Activated T-helper 1 cell treated with anti-CD3 and anti-CD28 coated beads, Interleukin-2, amount 50 U/mL, for 16 hours (primary cell): ENCODE results near the gene WDR36.

ENCODE experiments used
- DNase-seq, 2 donors: peaks; one replicate each; pipeline ENCODE4 v3.0.0-alpha.2; 2020; ENCODE audit warnings: low read depth in 1 of 2, low spot score in 1 of 2

WDR36 gene

DNA sequence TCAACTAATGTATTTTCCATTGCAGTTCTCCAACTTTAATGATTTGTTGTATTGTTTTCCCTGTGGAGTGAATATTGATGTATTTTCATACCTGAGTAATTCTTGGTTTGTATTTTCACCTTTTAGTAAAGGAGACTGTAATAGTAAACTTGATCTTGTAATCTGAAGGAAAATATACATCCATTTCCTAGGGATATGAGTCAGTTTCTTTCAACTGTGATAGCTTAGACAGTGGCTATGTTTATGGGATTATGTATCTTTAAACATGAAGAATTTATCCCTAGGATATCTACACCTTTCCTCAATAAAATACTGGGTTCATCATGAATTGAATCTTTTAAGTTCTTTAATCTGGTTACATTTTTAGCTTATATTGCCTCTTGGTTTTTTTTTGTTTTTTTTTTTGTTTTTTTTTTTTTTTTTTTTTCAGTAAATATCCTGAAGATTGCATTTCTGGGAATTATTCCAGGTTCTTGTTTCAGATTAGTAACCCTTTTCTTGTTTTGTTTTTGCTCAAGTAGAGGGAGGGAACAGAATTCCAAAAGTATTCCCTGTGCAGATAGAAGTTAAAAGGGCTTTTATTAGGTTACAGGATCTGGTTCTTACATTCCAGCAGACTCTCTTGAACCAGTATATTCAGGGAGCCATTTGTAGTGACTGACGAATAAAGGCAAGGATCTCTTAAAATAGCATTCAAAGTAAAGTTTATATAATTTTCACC, 7.1 kb downstream of the WDR36 start:
- DNase-seq, result no peak

DNA sequence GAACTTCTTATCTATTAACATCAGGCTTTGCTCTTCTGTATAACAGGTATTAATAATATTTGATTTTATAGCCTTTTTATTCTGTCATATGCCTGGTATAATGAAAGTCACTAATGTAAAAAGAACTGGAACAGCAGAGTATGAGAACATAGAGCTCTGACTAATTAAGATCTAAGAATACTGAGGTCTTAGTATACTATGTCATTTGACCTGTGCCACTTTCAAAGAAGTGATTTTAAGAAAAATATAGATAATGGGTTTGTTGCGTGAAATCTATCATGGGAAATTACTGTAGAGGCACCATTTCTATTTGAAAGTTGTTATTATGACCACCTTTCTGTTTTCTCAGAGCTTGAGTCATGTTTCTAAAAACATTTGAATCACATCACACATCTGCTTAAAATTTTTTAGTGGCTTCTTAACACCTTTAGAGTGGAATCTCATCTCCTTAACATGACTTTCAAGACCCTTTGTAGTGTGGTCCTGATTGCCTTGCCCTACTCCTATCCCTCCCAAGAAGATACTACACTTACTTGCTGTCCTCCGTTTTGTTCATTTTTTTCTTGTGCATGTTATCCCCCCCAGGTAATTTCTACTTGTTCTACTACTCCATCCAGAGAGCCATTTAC, 14.3 kb downstream of the WDR36 start:
- DNase-seq, result no peak

DNA sequence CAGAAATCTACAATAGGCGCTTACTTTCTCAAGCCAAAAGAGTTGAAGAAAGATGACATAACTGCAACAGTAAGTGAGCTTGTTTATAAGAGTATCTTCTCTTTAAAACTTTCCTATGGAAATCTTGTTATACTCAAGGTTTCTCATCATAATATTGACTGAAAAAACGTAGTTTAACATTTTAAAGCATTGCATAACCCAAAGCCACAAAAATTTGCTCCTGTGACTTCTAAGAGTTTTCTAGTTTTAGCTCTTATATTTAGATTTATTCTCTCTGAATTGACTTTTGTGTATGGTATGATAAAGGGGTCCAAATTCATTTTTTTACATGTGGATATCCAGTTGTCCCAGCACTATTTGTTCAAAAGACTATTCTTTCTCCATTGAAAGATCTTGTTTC, 15.2 kb downstream of the WDR36 start:
- DNase-seq, result no peak

GRCh38 chr5:111111956-111112355, 19.8 kb downstream of the WDR36 start:
- no peak for DNase-seq

GRCh38 chr5:111113678-111114077, 21.5 kb downstream of the WDR36 start:
- no peak for DNase-seq

GRCh38 chr5:111115229-111115628, 23.1 kb downstream of the WDR36 start:
- DNase-seq, result no peak

- DNase-seq, result no peak
These were observed 24.4 kb downstream of the WDR36 start for GRCh38 chr5:111116550-111116949.

GRCh38 chr5:111117136-111117535, 25.0 kb downstream of the WDR36 start:
- DNase-seq, result no peak

DNA sequence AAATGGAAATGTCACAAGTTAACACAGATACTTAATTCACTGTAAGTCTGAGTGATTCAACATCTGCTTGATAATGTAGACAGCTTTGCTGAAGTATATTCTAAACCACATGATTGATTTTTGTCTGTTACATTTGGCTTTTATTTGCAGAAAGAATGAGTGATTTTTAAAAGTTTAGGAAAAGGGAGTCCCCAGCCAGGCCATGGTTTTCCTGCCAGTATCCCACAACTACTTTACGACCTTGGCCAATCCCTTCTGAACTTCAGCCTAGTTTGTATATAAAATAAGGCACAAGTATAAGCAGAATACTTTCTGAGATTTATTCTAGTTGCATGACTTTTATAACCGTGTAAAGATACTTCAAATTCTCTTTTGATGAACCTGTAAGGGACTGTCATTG, 27.1 kb downstream of the WDR36 start:
- no peak for DNase-seq

- DNase-seq, result no peak
These were observed 27.7 kb downstream of the WDR36 start for GRCh38 chr5:111119856-111120255.

- DNase-seq, result no peak
These were observed 28.8 kb downstream of the WDR36 start for GRCh38 chr5:111120911-111121310.

DNA sequence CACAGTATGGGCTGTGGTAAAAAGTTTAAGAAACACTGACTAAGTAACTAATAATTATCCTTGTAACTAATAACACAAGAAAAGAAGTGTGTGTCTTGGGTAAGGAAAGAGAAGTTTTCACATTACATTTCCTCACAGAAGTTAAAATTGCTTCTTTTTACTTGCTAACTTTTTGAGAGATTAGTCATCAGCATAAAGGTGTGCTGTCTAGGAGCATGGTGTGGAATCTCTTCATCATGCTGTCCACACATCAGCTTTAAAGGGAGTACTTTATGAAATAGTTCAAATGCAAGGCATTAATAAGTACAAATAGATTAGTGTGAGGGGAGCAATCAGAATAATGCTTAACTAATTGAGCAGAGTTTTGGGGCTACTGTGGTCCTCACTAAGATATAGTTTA, 29.8 kb downstream of the WDR36 start:
- no peak for DNase-seq

DNA sequence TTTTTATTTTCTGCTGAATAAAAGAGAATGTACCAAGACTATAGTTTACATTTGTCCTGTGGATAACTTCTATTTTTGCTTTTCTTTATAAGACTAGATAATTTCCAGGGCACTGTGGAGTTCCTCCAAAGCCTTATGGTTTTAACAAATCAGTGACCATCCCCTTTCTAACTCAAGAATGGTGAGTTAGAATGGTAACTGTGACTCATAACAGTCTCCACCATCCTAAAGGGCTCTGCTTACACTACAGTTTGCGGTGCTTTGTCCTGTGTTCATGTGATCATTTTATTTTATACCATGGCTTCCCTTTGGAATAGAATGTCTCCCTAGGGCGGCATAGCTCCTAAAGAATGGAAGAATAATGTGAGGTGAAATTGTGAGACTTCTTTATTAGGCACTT, 30.2 kb downstream of the WDR36 start:
- no peak for DNase-seq

DNA sequence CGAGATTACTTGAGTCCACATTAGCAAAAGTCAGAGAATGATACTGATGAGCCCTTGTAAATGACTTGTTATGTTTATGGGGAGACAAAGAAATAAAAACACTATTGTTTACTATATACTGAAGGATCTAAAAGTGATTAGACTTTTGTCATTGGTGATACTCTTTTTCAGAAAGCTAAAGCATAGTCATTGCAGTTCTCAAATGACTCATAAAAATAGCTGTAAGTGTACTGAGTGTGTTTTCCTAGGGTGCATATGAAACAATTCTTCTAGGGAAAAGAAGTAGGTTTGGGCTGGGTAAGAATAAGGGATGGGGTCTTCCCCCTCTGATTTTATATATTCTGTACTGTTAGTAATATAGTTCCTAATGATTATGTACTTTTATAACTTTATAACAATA, 32.6 kb downstream of the WDR36 start:
- DNase-seq, result no peak

DNA sequence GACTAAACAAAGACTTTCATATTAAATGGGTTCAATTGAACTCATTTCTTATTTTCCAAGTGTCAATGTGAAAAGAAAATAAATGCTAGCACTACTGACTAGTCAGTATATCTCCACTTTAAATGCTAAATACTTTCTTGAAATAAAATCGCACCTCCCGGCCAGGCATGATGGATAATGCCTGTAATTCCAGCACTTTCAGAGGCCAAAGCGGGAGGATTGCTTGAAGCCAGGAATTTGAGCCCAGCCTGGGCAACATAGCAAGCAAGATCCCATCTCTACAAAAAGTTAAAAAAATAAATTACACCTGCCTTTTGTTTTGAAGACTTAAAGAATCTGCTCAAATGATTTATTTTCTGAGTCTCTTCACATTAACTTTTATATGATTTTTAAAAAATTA, 34.7 kb downstream of the WDR36 start:
- no peak for DNase-seq

DNA sequence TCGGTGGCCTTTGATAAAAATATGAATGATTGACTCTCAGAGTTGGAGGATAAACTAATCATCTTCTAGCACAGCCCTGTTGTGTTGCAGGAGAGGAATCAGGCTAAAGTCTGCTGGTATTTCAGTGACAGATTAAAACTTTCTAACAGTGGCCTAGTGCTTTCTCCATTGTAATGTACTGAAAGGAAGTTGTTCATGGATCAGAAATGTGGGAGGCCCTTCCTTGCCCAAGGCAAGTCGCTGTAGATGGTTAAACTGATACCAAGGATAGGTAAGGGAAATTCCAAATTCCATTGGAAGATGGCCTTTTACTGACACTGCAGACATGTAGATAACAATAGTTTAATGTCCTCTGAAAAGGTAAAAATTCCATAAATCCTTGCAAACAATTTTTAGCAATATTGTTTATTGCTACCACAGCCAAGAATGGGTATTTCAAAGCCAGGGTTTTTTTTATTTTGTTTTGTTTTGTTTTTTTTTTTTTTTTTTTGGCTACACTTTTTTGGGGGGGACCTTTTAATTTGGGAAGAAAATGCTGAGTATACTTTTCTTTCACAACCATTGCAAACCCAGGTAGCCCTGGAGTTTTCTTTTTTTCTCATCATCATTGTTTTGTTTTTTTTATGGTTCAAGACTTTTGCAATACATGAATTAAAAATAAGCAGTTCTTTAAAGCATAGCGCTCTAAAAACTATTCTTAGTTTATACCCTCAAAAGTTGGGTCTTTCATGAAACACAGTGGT, 35.5 kb downstream of the WDR36 start:
- no peak for DNase-seq

DNA sequence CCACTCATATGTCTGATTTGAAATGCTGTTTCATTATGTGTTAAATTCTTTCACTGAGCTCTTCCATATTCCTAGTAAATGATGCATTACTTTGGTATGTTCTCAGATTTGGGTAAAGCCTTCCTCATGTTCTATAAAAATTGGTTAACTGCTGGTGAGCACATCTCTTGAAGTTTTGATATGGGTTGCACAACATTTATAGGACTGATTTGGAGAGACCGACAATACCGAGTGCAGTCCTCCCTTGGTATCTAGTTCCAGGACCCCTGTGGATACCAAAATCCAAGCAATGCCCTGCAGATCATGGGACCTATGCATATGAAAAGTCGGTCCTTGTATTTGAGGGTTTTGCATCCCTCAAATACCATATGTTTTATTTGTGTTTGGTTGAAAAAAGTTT, 37.8 kb downstream of the WDR36 start:
- no peak for DNase-seq

- DNase-seq, result no peak
These were observed 39.2 kb downstream of the WDR36 start for GRCh38 chr5:111131356-111131755.

DNA sequence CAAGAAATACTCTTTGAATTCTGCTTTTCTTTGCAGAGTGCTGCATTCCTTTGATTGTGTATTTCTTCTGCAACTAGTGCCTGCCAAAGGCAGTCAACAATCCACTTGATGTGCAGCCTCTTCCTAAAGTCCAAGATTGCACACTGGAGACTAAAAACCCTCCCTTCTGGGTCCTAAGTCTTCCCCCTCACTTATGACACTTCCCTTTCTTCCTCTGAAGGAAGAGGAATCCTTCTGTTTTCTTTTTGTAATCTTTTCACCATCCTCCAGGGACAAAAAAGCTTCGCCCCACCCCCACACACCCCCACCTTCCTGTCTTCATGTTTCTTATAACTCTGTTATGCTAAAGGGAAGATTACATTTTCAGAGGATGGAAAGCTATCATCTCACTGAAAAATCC, 39.9 kb downstream of the WDR36 start:
- DNase-seq, result no peak

GRCh38 chr5:111132731-111133435, 40.7 kb downstream of the WDR36 start:
- DNase-seq, result no peak

DNA sequence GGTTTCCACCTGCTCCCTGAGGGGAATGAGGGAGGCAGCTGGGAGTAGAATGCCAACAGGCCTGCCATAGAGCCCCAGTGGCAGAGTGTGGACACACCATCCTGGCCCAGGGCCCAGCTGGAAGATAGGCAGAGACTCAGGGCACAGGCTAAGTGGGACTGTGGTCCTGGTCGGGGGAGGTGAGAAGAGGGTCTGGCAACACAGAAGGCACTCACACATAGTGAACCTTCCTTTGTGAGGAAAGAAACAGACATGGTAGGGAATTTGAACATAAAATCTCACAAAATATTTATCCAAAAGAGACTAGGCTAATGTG, 41.2 kb downstream of the WDR36 start:
- DNase-seq, result no peak

DNA sequence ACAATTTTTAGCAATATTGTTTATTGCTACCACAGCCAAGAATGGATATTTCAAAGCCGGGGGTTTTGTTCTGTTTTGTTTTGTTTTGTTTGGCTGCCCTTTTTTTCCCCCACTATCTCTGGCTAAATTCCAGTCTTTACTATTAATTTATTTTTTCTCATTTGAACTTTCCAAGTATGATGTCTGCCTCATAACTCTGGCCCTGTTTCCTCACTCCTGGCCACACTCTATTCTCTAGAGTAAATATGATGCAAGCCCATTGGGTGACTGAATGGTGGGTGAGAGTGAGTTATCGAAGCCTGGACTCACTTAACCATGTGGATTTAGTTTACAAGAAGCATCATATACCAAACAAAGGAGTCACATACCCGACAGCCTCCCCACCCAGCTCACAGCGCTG, 41.9 kb downstream of the WDR36 start:
- DNase-seq, result no peak
